ENCODE measurements around the gene HPS1.
"Not testable (repeated sequence)": the region's sequence is repeated elsewhere in the genome, so short reads cannot be mapped to it uniquely, and the experiment has no call there.

Gene HPS1

DNA sequence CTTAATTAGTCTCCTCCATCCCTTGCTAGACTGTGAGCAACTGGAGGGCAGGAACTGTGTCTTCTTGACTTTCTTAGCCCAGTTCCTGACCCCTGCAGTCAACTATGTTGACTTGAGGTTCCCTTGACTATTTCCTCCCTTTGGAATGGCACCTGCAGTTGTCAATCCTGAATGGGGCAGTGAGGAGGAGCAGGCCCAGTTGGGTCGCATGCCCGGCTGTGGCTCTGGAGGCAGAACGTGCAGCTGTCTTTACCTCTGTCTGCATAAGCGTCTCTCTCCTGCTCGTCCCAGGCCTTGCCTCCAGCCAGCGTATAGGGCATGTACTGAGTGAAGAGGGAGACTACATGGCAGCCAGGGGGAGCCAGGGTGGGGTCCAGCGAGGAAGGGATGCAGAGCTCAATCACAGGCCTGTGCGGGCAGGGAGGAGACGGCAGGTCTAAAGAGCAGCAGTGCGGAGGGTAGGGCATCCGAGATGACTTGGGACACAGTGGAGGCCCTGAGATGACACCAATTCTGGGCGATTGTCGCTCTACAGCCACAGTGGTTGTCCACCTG is 58.6 kb downstream of the HPS1 start:
- no peak for DNase-seq

DNA sequence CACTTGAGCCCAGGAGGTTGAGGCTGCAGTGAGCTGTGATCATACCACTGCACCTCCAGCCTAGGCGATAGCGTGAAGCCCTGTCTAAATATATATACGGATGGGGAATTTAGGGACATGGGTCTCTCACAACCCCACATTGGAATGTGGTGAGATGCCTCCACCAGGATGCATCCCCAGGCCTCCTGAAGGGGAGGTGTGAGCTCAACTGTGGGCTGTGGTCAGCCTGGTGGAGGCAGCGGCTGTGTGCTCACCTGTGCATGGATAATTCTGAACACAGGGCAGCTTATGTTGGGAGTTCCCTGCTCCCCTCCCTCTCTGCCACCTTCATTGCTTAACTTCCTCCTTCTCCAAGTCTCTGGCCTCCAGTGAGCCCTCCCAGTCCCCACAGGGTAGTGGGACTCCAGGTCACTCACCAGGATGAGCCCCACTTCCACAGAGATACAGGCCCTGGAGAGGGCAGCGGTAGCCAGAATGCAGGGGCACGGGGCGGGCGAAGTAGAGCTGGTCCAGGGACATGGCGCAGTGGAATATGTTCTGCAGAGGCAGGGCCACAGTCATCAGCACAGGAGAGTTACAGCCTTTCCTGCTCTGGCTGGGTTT is 62.1 kb downstream of the HPS1 start:
- DNase-seq, result no peak

DNA sequence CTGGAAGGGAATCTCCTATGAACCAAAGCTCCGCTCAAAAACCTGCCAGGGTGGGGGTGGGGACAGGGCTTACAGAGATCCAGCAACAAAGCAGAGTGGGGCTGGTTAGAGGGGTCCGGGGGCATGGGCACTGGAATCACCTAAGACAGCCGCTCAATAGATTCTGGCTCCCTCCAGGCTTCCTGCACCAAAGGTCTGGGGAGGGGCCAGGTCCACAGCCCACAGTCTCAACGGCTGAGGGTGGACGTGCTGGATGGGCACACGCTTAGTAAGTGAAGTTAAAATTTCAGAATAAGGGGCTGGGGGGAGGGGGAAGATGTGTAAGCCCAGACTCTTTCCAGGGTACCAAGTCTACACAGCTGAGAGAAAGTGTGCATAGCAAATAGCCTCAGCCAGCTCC is 62.9 kb downstream of the HPS1 start:
- DNase-seq, result no peak

DNA sequence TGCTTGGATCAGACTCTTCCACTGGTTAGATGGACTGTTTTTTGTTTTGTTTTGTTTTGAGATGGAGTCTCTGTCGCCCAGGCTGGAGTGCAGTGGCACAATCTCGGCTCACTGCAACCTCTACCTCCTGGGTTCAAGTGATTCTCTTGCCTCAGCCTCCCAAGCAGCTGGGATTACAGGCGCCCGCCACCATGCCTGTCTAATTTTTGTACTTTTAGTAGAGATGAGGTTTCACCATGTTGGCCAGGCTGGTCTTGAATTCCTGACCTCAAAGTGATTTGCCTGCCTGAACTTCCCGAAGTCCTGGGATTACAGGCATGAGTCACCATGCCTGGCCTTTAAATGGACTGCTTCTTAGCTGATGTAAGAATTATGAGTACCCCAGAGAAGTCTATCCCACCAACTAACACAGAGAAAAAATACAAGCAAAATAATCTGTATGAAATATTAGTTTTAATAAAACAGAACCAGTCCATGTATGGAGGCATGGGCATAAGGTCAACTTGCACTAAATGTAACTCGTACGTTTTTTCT is 63.5 kb downstream of the HPS1 start:
- not testable (repeated sequence) for DNase-seq

DNA sequence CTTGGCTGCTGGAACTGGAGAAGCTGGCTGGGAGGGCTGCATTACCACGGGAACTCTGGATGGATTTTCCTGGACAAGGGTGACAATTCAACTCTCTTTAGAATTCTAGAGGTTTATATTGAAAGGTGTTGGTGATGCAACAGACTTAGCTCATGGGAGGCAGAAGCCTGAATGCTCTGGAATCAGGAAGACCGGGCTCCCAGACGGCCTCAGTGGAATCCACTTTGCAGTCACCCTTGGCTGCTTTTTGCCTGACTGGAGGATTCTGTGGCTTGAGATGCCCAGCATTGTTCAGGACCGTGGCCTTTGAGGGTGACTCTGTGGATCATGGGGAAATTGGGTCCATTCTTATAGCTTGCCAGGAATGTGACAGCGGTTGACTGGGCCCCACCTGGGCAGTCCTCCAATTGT is 64.0 kb downstream of the HPS1 start:
- no peak for DNase-seq

DNA sequence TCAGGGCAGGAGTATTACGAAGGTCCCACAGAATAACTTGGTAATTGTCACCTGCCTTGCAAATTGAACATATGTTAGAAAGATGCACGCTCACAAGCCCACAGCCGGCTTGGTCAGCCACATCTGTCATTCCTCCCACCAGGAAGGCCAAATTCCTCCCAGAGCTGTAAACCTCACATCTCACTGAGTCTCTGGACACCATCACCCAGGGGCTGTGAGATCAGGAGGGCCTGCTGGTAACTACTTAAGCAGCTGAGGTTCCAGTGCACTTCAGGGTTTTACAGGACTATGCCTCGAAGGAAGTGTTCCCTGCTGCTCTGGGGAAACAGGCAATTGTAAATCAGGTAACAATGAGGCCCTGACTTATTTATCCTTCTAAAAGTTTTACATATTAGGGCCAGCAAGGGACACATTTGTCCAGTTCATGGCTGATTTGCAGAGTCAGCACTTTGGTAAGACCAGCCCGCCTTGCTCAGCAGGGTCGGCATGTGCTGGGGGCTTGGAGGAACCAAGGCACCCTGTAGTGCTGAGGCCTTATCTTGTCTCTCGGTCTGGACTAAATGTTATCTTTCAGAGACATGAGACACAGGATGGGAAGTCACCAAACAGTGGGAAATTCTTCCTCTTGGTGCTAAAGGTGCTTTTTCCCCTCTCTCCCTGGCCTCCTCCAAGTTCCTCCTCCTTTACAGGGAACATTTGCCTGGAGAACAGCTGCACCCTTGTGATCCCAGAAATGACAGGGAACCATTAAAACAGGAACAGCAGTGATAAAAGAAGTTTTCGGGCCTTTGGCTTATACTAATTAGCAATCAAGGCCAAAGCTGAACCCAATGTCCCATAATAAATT is 66.0 kb downstream of the HPS1 start:
- no peak for DNase-seq

DNA sequence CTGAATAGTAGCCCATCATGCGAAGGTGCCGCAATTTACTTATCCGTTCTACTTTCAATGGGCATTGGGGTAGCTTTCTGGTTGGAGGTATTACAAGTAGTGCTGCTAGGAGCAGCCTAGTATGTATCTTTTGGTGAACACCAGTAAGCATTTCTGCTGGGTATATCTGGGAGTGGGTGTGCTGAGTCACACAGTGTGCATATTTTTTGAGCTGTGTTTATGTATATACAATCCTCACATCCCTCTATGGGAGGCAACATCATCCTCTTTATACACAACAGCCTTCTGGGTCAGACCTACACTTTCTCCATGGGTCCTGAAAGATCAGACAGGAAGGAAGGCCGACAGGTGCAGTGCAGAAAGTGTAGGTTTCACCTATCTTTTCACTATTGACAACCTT is 68.0 kb downstream of the HPS1 start:
- DNase-seq, result no peak

DNA sequence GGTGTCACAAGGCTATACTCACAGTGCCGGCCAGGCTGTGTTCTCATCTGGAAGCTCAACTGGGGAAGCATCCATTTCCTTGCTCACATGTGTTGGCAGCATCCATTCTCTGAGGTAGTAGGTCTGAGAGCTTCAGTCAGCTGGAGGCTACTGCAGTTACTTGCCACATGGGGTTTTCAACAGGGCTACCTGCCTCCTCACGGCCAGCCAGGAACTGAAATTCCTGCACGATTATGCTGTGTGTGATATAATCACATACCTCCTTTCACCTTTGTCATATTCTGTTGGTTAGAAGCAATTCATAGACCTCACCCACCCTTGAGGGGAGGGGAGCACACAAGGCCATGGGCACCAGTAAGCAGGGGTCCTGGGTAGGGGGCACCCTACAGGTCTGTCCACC is 69.2 kb downstream of the HPS1 start:
- no peak for DNase-seq

DNA sequence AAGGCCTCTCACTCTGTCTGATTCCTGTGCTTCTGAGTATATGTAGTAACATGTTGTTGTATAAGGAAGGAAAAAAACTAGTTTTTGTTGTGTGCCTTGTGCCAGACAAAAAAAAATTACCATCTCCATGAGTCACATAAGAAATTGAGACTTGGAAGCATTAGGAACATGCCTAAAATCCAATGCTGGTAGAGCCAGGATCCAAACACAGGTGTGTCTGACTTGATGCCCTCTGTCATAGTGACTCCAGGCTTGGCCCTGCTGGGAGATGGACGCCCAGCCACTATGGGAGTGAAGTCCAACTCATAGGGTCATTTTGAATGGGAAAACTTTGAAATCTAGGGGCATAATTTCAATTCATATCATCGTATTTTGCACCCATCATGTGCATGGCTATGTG is 69.7 kb downstream of the HPS1 start:
- DNase-seq, result no peak

DNA sequence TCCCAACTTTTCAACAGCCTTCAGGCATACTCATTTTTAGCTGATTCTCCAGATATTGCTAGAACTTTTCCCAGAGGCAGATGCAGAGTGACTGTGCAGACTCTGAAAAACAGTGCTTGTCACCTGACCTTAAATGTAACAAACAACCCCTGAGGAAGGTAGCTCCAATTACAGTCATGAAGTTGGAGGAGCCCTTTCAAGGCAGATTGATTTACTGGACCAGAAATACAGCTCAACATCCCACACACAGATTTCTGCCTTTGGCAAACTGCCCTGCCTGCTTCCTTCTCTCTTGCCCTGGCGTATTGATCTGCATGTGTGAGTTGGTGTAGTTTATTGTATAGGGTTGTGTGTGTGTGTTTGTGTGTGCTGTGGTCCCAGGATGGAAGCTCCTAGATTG is 70.2 kb downstream of the HPS1 start:
- no peak for DNase-seq

DNA sequence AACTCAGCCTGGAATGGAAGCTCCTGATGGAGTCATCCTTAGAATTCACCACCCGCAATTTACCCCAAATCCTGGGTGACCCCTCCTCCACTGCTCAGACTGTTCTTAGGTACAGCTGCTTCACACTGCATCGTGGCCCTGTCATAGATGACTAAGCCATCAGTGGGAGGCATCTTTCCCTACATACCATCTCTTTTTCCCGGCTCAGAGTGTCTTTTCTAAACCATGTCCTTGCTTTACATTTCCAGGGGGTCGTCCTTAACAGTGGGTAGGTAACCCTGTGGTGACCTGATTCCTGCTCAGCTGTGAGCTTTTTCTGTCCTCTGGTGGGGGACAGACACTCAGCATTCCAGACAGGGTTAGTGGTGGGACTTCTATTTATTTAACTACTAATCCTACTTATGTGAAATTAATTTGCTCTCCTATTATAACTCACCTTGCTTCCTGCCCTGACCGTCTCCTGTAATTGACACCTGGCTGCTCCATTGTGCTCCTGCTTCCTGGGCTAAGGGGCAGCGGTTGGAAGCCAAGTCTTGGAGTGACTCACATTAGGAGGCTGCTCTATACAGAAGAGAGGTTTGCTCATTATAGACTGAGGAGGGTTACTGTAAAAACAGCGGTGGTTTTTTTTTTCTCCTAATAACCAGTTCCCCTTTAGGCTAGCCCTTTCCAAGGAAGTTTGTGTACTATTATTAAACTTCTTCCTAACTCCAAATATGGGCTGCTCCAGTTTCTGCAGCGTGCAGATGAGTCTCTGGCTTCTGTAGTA is 72.3 kb downstream of the HPS1 start:
- DNase-seq, result no peak

DNA sequence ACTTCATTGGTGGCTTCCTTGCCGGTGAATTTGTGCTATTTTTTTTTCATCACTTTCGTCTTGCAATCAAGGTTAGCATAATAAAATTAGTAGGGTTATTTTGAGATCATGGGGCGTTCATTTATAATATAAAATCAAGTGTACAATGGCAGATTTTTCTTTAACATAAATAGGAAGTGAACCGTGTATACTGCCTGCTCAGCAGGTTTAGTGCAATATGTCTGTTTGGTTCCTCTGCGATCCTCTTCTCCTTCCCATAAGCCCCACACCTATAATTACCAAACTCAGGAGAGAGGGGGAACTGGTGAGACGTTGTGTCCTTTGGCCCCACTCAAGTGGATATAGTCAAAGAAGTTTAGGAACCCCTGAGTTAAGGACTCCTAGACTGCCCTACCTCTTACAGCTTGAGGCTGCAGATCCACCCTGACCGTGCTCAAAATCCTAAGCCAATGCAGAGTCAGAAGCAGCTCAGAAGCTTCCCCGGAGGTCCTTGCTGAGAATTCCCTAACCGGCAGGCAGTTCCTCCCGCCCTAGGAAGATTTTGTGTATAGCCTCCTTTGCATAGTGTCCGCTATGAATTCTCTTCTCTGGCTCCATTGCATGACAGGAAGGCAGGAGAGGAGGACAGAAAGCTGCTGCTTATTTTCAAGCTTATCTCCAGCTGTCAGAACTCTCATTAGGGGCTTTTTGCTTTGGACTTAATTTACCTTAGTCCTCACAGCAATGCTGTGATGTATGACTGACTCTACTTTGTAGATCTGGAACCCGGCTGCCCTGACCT is 73.3 kb downstream of the HPS1 start:
- DNase-seq, result no peak

DNA sequence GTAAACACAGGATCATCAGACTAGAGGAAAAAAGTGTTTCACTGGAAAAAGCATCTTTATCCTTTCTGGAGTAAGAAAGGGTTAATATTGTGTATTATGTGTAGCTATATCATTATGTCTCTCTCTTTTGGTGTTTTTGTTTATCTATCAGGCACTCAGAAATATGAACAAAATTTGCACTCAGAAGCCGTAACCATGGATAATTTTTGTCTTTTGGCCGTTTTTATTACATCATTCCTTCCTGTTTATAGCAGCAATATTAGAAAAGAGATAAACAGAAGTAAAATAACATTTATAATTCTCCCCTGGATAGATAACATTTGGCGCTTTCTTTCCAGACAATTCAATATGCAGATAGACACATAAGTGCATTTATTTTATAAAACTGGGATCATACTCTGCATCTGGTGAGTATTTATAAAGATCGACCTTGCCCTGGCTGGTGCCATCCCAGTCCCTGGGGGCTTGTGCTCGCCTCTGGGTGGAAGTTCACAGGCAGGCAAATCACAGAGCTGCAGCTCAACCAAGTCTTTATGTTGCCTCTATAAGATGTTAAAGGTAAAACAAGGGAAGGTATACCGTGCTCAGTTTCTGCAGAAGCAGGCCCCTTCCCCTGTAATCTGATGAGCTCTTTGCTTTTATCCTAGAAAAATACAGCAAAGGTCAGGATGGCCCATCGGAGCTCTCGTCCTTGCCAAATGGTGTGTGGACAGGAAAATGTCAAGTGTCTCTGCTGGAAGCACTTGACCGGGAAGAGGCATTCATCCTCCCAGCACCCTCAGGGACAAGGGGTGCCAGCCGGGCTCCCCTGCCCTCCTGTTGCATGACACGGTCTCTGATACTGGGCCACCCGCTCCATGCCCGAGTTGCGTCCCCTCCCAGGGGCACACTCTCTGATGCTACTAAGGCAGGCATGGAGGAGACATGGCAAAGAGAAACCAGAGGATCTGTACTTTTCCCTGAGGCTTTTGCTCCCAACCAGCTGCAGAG is 75.6 kb downstream of the HPS1 start:
- DNase-seq, result no peak

DNA sequence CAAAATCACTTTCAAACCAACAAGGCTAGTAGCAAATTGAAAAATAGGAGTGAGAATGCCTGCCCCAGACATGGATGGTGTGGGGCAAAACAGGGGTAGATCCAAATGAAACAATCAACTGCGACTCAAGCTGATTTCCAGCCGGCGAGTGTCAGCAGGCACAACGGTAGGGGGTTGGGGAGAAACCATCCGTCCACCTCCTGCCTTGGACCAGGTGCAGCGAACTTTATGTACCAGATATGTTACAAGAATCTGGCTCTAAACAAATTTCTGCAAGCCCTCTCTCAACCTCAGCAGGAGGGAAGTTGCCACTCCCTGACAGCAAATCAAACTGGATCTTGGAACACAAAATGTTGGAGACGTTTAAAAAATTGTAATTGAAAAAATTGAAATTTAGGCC is 76.9 kb downstream of the HPS1 start:
- no peak for DNase-seq

DNA sequence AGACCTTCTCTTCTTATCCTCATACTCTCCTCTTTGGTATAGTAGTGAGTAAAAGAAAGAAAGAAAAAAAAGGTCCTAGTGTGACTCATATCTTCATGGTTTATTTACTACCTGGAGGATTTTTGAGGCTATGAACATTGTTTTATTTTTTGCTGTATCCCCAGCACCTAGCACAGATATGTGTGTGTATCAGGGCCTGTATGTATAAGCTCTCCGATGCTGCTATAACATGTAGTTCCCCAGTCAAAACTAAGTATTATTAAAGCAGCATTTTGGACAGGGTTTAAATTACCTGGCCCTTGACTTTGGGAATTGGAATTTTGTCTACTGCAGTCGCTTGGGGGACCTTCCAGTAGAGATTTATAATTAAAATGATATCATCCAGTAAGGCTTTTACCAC is 78.1 kb downstream of the HPS1 start:
- no peak for DNase-seq

DNA sequence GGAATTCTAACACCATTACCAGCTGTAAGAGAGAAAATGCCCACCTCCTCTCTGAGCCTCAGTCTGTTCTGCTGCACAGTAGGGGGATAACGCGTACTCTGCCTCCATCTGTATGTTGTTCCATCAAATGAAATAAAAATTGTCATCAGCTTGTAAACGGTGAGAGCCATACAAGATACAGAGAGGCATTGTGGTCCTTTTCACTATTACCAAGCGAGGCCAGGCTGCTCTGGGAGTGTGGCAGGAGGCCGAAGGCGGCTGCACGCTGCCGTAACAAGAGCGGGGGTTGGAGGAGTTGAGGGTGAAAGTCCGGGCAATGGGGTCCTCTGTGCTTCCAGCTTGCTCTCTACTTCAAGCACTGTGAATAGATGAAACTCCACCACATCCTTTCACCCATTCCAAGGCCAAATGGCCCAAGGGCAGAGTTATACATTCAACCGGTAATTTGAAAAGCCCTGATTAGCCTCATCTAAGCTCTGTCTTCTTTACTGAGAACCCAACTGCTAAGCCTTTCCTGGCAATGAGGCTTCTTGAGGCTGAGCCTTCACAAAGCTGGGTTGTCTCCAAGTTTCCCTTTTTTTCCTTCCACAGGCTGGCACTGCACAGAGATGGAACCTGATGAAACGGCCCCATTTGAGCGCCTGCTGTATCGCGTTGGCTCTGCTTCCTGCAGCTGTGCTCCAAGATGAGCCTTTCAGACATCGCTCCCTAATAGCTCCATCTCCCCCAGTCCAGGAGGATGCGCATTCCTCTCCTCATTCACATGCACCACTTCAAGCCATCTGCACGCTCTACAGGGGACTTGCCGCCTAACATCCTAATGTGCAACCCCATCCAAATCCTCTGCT is 78.9 kb downstream of the HPS1 start:
- no peak for DNase-seq
